ENCODE results near the gene PRR14.
A peak's percentile ranks its signal among the peaks of the same experiment; 100 is the strongest.
"Not testable (repeated sequence)": the region's sequence is repeated elsewhere in the genome, so short reads cannot be mapped to it uniquely, and the experiment has no call there.

PRR14 gene

DNA sequence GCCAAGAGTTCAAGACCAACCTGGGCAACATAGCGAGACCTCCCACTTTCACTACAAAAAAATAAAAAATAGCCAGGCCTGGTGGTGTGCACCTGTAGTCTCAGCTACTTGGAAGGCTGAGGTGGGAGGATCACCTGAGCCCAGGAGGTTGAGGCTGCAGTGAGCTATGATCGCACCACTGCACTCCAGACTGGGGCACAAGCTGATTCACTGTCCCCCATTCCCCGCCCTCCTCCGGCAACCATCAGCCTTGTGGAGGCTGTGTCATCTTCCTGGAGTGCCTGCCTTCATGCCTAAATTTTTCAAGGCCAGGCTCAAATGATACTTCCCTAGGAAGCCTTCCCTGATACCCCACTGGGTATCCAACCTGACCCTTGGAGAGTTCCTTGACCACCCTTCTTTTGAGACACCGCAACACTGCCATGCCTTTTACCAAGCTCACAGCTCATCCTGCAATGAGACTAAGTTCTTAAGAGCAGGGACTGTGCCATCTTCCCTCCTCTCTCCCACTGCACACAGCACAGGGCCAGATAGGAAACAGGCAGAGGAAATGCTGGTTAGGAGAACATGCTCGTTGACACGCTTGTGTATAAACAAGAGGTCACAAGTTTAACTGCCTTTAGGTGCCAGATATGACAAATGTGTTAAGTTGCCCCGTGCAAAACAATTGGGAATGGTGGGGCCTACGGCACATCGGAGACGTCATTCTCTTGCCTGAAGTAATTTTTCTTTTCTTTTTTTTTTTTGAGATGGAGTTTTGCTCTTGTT is 44.4 kb downstream of the PRR14 start:
- ChIA-PET CTCF (interaction anchor here (0.6 to 5.8 kb wide), 16 partner anchors 10 to 625 kb away, joined by 3 to 43 read pairs (median 4); partner anchors contain the start of genes FBRS, PHKG2, PRR14 and ZNF689), POLR2A (interaction anchor here (0.6 to 2.2 kb wide), 6 partner anchors 11 to 189 kb away, joined by 3 to 8 read pairs (median 5); partner anchors contain the start of gene PHKG2)
- Histone ChIP-seq H3K36me3 (ENCODE audit: control insufficient read depth in 2 of 2, insufficient read depth in 1 of 2, low read length in 2 of 2) (peaks cover 0 to 4% of the 10 kb centered on the region in 2 experiments; a peak in 1 of 3 replicates), H3K4me3 (ENCODE audit: low read depth, low read length) (no peak overlapping the region), H3K9me3 (ENCODE audit: control insufficient read depth, insufficient read depth, low read depth, low read length) (no peaks in the 10 kb centered on the region), H3K27ac (ENCODE audit: extremely low read depth, low read depth, low read length) (no peak overlapping the region), H3K4me1 (ENCODE audit: control insufficient read depth, insufficient read depth, low read length) (no peaks in the 10 kb centered on the region)
- peak; percentile 33; the same call in 1 of the 2 replicates for TF ChIP-seq ZNF335 (tag by site-specific recombination; conservative IDR thresholded peaks at IDR 0.05)
- TF ChIP-seq ZNF571 (tag by site-specific recombination; IDR thresholded peaks at IDR 0.05), result no peak
- TF ChIP-seq ZBTB7A (tag by site-specific recombination; IDR thresholded peaks at IDR 0.05; ENCODE audit: low read depth), result no peak

DNA sequence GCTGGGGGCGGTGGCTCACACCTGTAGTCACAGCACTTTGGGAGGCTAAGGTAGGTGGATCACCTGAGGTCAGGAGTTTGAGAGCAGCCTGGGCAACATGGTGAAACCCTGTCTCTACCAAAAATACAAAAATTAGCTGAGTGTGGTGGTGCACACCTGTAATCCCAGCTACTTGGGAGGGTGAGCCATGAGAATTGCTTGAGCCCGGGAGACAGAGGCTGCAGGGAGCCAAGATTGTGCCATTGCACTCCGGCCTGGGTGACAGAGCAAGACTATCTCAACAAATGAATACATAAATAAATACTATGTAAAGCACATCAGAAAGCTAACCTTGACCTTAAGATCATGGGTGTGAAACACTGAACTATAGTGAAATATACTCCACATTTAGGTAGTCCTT is 45.9 kb downstream of the PRR14 start:
- not testable (repeated sequence) for H3K4me1 ChIP-seq (ENCODE audit: control insufficient read depth, insufficient read depth, low read length); H3K9me3 ChIP-seq (ENCODE audit: control insufficient read depth, insufficient read depth, low read depth, low read length); H3K27ac ChIP-seq (ENCODE audit: extremely low read depth, low read depth, low read length); H3K4me3 ChIP-seq (ENCODE audit: low read depth, low read length)
- CTCF ChIA-PET, result interaction anchor here (0.6 to 5.8 kb wide), 14 partner anchors 8 to 272 kb away, joined by 3 to 43 read pairs (median 3); partner anchors contain the start of gene FBRS
- peaks cover 4 to 20% of the 10 kb centered on the region in 2 experiments; a peak in 2 of 3 replicates for H3K36me3 ChIP-seq (ENCODE audit: control insufficient read depth in 2 of 2, insufficient read depth in 1 of 2, low read length in 2 of 2)
- POLR2A ChIA-PET, result interaction anchor here (1.0 to 3.6 kb wide), 8 partner anchors 8 to 302 kb away, joined by 3 to 29 read pairs (median 4); partner anchors contain the start of genes FBRS, PRR14 and ZNF48

GRCh38 chr16:30697264-30698138 is 46.7 kb downstream of the PRR14 start:
- no peaks in the 10 kb centered on the region; the same call in 1 of the 2 replicates for H3K4me1 ChIP-seq (ENCODE audit: control insufficient read depth, insufficient read depth, low read length)
- ChIA-PET POLR2A (interaction anchor here (0.6 to 3.6 kb wide), 18 partner anchors 9 to 1002 kb away, joined by 3 to 29 read pairs (median 4); partner anchors contain the start of genes ALDOA, FBRS, PHKG2 and PRR14), CTCF (interaction anchor here (0.6 to 5.8 kb wide), 17 partner anchors 9 to 273 kb away, joined by 3 to 43 read pairs (median 3); partner anchors contain the start of gene FBRS)
- H3K9me3 ChIP-seq (ENCODE audit: control insufficient read depth, insufficient read depth, low read depth, low read length), result no peaks in the 10 kb centered on the region
- peak overlapping the region; percentile 100 for H3K27ac ChIP-seq (ENCODE audit: extremely low read depth, low read depth, low read length)
- peak overlapping the region; percentile 98 for H3K4me3 ChIP-seq (ENCODE audit: low read depth, low read length)
- peak; percentile 93 for TF ChIP-seq ZNF335 (tag by site-specific recombination; conservative IDR thresholded peaks at IDR 0.05)
- TF ChIP-seq FEZF1 (tag by site-specific recombination; IDR thresholded peaks at IDR 0.05), result no peak
- TF ChIP-seq ZBTB48 (tag by site-specific recombination; IDR thresholded peaks at IDR 0.05), result 0 out of 2 replicates have a peak, but pooled peaks have one; percentile 9
- TF ChIP-seq ZNF76 (tag by site-specific recombination; IDR thresholded peaks at IDR 0.05; ENCODE audit: borderline replicate concordance, low read depth), result peak; percentile 98
- no peak for TF ChIP-seq HIC1 (tag by site-specific recombination; IDR thresholded peaks at IDR 0.05)
- peak; percentile 96 for TF ChIP-seq ZBTB44 (tag by site-specific recombination; IDR thresholded peaks at IDR 0.05)
- TF ChIP-seq, protein P1, sequence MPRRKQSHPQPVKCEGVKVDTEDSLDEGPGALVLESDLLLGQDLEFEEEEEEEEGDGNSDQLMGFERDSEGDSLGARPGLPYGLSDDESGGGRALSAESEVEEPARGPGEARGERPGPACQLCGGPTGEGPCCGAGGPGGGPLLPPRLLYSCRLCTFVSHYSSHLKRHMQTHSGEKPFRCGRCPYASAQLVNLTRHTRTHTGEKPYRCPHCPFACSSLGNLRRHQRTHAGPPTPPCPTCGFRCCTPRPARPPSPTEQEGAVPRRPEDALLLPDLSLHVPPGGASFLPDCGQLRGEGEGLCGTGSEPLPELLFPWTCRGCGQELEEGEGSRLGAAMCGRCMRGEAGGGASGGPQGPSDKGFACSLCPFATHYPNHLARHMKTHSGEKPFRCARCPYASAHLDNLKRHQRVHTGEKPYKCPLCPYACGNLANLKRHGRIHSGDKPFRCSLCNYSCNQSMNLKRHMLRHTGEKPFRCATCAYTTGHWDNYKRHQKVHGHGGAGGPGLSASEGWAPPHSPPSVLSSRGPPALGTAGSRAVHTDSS (tag by site-specific recombination; IDR thresholded peaks at IDR 0.05), result peak; percentile 77
- peaks cover 11 to 26% of the 10 kb centered on the region in 2 experiments; a peak in 2 of 3 replicates for H3K36me3 ChIP-seq (ENCODE audit: control insufficient read depth in 2 of 2, insufficient read depth in 1 of 2, low read length in 2 of 2)
